NCI-H2107 (cell line): ENCODE results near the gene SEMA4D.

ENCODE experiments used
- DNase-seq: peaks from one replicate; lab custom pipeline; 2025; lab: John Stamatoyannopoulos, UW

The SEMA4D gene

GRCh38 chr9:89410022-89410421 is 87.9 kb downstream of the SEMA4D start:
- no peak for DNase-seq

DNA sequence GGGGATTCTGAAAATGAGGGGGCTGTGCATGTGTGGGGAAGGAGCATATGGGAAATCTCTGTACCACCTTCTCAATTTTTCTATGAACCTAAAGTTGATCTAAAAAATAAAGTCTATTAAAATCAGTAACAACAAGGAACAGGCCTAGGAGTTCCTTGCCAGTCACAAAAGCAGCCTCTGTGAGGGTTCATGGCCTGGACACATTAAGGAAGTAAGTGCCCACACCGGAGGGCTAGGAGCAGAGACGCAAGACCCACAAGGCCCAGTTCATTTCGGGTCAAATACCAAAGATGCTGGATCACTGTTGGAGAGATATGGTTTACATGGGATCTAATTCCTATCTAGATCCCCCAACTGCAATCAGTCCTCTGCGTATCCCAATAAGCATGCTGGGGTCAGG is 88.4 kb downstream of the SEMA4D start:
- DNase-seq: no peak

- DNase-seq: no peak
Measured at GRCh38 chr9:89408628-89409101, 89.2 kb downstream of the SEMA4D start.

GRCh38 chr9:89407070-89407469 is 90.8 kb downstream of the SEMA4D start:
- no peak for DNase-seq

GRCh38 chr9:89405826-89406225 is 92.1 kb downstream of the SEMA4D start:
- no peak for DNase-seq

GRCh38 chr9:89404074-89404473 is 93.8 kb downstream of the SEMA4D start:
- no peak for DNase-seq

DNA sequence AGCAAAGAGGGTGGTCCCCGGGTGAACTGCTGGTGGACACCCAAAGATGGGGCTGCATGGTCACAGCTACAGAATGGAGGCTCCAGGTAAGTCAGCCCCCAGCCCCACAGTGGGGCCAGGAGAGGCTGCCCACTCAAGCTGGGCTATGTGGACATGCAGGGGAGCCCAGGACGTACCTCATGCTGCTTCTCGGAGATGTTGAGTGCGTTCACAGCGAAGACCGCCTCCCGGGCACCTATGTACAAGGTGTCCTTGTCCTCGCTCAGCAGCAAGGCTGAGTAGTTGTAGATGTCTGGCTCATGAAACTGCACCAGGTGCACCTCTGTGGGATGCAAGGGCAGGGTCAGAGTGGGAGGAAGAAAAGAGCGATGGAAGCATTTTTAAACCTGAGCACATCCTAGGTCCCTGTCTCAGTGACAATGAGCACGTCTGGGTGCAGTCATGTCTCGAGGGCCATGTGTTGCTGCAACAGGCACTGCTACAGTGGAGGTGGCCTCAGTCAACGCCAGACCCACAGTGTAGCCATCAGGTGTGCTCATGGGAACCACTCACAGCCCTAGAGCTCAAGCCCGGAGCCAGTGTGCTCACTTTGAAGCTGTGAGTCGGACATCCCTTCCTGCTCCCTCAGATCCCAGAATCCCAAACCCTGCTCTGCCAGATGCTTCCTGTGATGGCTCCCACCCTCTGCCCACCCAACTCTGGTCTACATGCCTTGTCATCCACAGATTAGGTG is 95.1 kb downstream of the SEMA4D start:
- no peak for DNase-seq

DNA sequence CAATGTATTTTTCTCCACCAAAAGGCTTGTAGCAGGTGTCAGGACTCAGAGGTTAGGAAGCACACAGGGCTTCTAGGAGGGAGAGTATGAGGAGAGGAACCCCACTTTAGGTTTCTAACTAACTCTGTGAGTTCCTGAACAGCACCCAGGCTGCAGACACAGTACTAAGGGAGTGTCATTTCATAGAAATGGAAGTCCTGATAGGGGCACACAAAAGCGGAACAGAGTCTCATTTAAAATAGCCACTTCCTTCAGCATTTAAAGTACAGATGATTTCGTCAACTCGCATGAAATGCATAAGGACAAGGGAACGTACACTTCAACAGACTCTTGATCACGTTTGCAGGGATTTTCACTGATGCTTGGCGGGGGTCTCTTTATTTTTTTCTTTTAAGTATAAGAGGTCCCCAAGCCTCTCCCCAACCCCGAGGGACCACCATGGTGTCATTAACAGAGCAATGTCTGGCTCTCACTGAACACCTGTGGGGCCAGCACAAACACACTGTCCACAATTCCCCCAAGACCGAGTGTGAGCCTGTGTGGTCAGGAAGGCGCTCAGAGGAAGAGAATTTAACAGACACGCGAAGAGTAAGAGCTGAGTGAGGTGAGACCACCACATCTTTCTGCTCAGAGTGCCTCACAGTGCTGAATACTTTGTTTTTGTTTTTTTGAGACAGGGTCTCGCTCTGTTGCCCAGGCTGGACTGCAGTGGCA is 97.4 kb downstream of the SEMA4D start:
- no peak for DNase-seq

GRCh38 chr9:89398621-89399020 is 99.3 kb downstream of the SEMA4D start:
- no peak for DNase-seq

DNA sequence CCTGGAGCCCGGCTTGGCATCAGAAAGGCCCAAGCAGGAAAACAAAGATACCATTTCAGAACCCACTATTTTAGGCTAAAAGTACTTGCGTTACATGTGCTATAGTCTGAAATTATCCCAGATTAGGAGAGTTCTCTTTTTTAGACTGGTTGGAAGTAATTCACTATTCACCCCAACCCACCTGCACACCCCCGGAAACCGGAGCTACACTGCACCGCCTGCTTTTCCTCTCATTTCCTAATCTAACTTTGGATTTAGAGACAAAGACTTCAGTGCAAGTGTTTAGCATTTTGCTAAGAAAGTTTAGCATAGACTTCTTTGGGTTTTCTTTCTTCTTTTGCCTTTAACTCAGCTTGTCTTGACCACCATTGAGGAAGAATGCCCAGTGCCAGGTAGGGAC is 100.4 kb downstream of the SEMA4D start:
- DNase-seq: no peak

GRCh38 chr9:89395931-89396710 is 101.8 kb downstream of the SEMA4D start:
- no peak for DNase-seq

GRCh38 chr9:89394412-89394811 is 103.5 kb downstream of the SEMA4D start:
- DNase-seq: no peak

DNA sequence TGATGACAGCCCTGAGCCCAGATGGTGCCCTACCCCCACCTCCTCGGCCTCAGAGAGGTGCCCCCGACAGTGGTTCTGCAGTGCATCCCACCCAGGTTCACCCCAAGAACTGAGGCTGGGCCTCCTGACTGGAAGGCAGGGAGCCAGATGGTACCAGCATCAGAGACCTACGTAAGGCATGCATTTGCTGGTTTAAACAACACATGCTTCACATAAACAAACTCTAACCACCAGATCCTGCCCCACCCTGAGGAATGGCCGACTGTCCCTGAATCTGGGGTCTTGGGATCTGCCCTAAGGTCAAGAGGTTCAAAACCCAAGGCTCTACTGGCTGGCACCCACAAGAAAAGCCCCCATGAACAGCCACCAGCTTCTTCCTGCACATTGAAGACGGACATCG is 106.3 kb downstream of the SEMA4D start:
- no peak for DNase-seq

- DNase-seq: no peak
Measured at GRCh38 chr9:89390578-89391116, 107.3 kb downstream of the SEMA4D start.

GRCh38 chr9:89390068-89390555 is 107.8 kb downstream of the SEMA4D start:
- no peak for DNase-seq

- no peak for DNase-seq
Measured at GRCh38 chr9:89388868-89389177, 109.1 kb downstream of the SEMA4D start.

DNA sequence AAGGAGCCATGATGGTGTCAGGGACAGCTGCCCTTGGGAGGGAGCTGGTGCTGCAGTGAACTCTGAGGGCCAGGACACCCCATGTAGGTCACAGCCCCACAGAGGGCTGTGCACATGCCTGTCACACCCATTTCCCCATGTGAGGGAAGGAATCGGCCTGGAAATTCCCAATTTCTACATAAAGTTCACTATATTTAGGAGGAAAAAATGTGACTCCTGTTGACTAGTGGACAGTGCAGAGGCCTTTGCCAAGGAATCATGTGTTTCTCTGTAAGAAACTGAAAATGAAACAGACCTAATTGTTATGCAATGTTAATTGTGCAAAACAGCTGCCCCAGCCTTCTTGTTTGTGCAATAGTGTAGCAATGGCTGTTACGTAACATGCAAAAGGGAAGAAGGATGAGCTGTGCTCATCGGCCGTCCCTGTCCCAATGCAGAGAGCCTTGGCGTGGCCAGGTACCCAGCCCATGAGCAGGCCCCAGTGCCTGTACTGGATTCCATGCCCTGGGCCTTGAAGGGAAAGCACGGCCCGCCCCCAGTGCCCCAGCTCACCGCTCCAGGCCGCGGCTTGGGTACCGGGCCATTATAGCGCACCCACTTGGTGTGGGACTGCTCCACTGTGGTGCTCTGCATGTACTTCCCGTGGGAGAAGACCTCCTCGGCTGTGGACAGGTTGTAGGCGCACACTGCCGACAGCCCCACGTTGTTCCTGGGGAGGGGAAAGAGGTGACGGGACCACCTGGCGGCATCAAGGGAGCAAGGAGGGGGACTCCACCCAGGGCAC is 109.6 kb downstream of the SEMA4D start:
- DNase-seq: no peak

GRCh38 chr9:89387197-89387849 is 110.6 kb downstream of the SEMA4D start:
- DNase-seq: no peak

DNA sequence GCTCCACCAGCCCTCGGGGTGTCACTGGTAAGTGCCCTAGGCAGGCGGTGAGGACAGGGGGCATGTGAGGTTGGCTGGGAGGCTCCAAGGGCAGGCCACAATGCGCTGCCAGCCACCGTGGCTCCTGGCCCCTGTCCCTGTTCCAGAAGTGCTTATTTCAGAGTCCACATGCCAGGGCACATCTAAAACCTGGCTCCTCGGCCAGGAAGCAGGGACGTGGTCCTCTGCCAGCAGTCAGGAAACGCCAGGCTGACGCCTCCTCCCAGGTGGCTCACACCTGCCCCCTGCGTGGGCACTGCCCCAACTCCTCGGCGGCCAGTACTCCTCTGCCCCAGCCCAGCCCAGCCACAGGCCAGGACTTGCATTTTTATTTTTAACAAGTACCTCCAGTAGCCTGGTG is 111.1 kb downstream of the SEMA4D start:
- DNase-seq: no peak

- DNase-seq: no peak
Measured at GRCh38 chr9:89386206-89386605, 111.7 kb downstream of the SEMA4D start.

DNA sequence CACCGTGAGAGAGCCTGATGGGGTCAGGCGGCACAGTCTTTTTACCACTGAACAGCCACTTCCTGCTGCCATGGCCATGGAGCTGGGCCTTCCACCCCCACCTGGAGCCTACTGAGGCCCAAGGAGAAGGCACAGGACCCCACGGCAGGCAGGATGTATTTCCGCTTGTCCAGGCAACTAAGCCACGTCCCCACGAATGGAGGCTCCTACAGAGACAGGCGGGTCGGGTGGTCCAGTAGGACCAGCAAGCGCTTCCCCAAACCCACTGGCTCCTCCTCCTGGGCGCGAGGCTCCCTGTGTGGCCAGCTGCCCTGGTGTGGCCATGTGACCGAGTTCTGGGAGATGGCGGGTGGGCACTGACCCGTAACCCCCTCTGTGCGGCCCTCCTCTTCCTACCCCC is 113.1 kb downstream of the SEMA4D start:
- no peak for DNase-seq
